ENCODE results near the gene SF3A1. TPM values are rescaled to one million over a fixed set of nuclear protein-coding genes. Genes with fewer than 3 reads are reported as not detected.

The SF3A1 gene
- total and polyA plus RNA-seq, 9 of the 15 experiments (the other 6 are each of a cell fraction or from before 2014, with no cell fraction given), result 6.7 to 228 (median 13.0) TPM

GRCh38 chr22:30393885-30394284 lies 37.2 kb upstream of the SF3A1 start:
- CTCF ChIA-PET (ENCODE audit: low intra/inter-chr PET ratio), result no interaction called here
- intact Hi-C loops (cut with micrococcal nuclease) (loop anchor here (5.0 kb wide), 2 partner anchors 53 to 363 kb away; no protein-coding TSS in a partner anchor), in situ Hi-C loops (cut with MboI) (loop anchor here (5.0 to 25.0 kb wide), 5 partner anchors 33 to 361 kb away; partner anchors contain the start of genes MTFP1 and OSM)
- no TSS peak for BruUV-seq (replicated peaks)
- no peak for DNase-seq (ENCODE audit: extremely low read depth in 1 of 4, low spot score in 3 of 4)
- POLR2A ChIA-PET, result interaction anchor here (0.8 kb wide), 1 partner anchor 83 kb away, joined by 3 read pairs; no protein-coding TSS in a partner anchor
- peaks cover 8% of the 10 kb centered on the region; the same call in 1 of the 2 replicates for H3K9me3 ChIP-seq (replicated peaks; ENCODE audit: control insufficient read depth, insufficient read depth, low read depth, low read length)
- FAIRE-seq, result no peak
- peaks cover 9 to 33% of the 10 kb centered on the region in 2 experiments; a peak in 3 of 5 replicates for H3K4me1 ChIP-seq (replicated peaks in 1 of 2; ENCODE audit: control insufficient read depth in 2 of 2, insufficient read depth in 2 of 2, low read length in 2 of 2)
- TF ChIP-seq ZFP36 (IDR thresholded peaks at IDR 0.05; ENCODE audit: low read depth, low read length, partially characterized antibody), result peak; percentile 47
- peak; percentile 34 for TF ChIP-seq RBM25 (IDR thresholded peaks at IDR 0.05; ENCODE audit: low read depth, low read length, severe bottlenecking)
- peak; percentile 25; the same call in 1 of the 2 replicates for TF ChIP-seq BCOR (IDR thresholded peaks at IDR 0.05)
- TF ChIP-seq CHD1 (IDR thresholded peaks at IDR 0.05; ENCODE audit: low read length), result no peak
- TF ChIP-seq GTF2A2 (tag; IDR thresholded peaks at IDR 0.05), result no peak
- WGBS (ENCODE audit: insufficient coverage, low coverage, missing lambda C conversion rate), result 100% methylated on average over 1 of the region's 3 CpGs
- H3K27me3 ChIP-seq (ENCODE audit: control insufficient read depth in 2 of 2, insufficient read depth in 2 of 2, low read length in 2 of 2), result no peaks in the 10 kb centered on the region
- H2AFZ ChIP-seq (ENCODE audit: low read depth, low read length), result no peak overlapping the region
- no peak overlapping the region for H3K4me2 ChIP-seq (ENCODE audit: insufficient read depth, low read length)
- no peak overlapping the region for H3K4me3 ChIP-seq
- ATAC-seq, result no peak
- no peak overlapping the region; a peak in 1 of 4 replicates for H3K9ac ChIP-seq (ENCODE audit: insufficient read depth in 1 of 2, low read depth in 2 of 2, low read length in 2 of 2)
- H3K9me1 ChIP-seq (ENCODE audit: control insufficient read depth, insufficient read depth, low read length), result no peaks in the 10 kb centered on the region
- 0 out of 2 replicates have a peak, but pooled peaks cover 6% of the 10 kb centered on the region for H4K20me1 ChIP-seq (replicated peaks; ENCODE audit: control insufficient read depth, insufficient read depth, low read length)
- no peaks in the 10 kb centered on the region for H3K36me3 ChIP-seq (ENCODE audit: control insufficient read depth, insufficient read depth, low read length)
- no peak overlapping the region for H3K27ac ChIP-seq (ENCODE audit: extremely low read depth, low read depth, low read length)
- H3K79me2 ChIP-seq (ENCODE audit: control insufficient read depth, insufficient read depth, low read length), result no peaks in the 10 kb centered on the region

DNA sequence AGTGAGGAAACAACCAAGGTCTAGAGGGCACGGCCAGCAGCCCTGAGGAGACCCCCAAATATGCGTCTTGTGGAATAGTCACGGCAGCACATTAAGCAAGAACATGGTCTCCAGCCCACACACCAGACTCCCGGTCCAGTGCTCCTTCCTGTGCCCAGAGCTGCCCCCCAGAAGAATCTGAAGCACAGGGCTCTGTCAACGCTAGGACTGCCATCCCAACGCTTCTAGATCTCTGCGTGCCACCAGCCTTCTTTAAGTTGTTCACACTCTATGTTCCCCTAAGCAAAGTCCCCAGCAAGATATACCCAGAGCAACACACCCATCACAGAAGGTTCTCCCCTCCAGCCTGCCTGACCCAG lies 36.6 kb upstream of the SF3A1 start:
- no peaks in the 10 kb centered on the region for H3K79me2 ChIP-seq (ENCODE audit: control insufficient read depth, insufficient read depth, low read length)
- ChIA-PET POLR2A (interaction anchor here (0.5 to 0.6 kb wide), 2 partner anchors 167 to 552 kb away, joined by 3 to 4 read pairs; no protein-coding TSS in a partner anchor), CTCF (ENCODE audit: low intra/inter-chr PET ratio) (no interaction called here)
- no peaks in the 10 kb centered on the region for H3K27me3 ChIP-seq (ENCODE audit: control insufficient read depth in 2 of 2, insufficient read depth in 2 of 2, low read length in 2 of 2)
- no peaks in the 10 kb centered on the region for H3K9me1 ChIP-seq (ENCODE audit: control insufficient read depth, insufficient read depth, low read length)
- peaks cover 8% of the 10 kb centered on the region; the same call in 1 of the 2 replicates for H3K9me3 ChIP-seq (replicated peaks; ENCODE audit: control insufficient read depth, insufficient read depth, low read depth, low read length)
- ATAC-seq (no peak), DNase-seq (ENCODE audit: extremely low read depth in 1 of 4, low spot score in 3 of 4) (no peak), FAIRE-seq (no peak)
- H3K4me2 ChIP-seq (ENCODE audit: insufficient read depth, low read length), result no peak overlapping the region
- H3K27ac ChIP-seq (ENCODE audit: extremely low read depth, low read depth, low read length), result no peak overlapping the region
- no peak overlapping the region for H2AFZ ChIP-seq (ENCODE audit: low read depth, low read length)
- no TSS peak for BruUV-seq (replicated peaks)
- 0 out of 2 replicates have a peak, but pooled peaks cover 2% of the 10 kb centered on the region for H4K20me1 ChIP-seq (replicated peaks; ENCODE audit: control insufficient read depth, insufficient read depth, low read length)
- H3K9ac ChIP-seq (ENCODE audit: insufficient read depth in 1 of 2, low read depth in 2 of 2, low read length in 2 of 2), result peak overlapping the region in 1 of 2 experiments; percentile 36; a peak in 2 of 4 replicates
- WGBS (ENCODE audit: insufficient coverage, low coverage, missing lambda C conversion rate), result 80% methylated on average over 6 of the region's 7 CpGs
- peaks cover 9 to 33% of the 10 kb centered on the region in 2 experiments; a peak in 3 of 5 replicates for H3K4me1 ChIP-seq (replicated peaks in 1 of 2; ENCODE audit: control insufficient read depth in 2 of 2, insufficient read depth in 2 of 2, low read length in 2 of 2)
- no peak overlapping the region for H3K4me3 ChIP-seq
- TF ChIP-seq BHLHE40 (IDR thresholded peaks at IDR 0.05; ENCODE audit: low read length) (no peak), TSC22D4 (tag; IDR thresholded peaks at IDR 0.05) (no peak), ARNT (IDR thresholded peaks at IDR 0.05) (no peak), CHD1 (IDR thresholded peaks at IDR 0.05; ENCODE audit: low read length) (no peak), SREBF1 (IDR thresholded peaks at IDR 0.05; ENCODE audit: borderline replicate concordance, low read depth, low read length) (no peak), CHAMP1 (IDR thresholded peaks at IDR 0.05) (no peak), ZNF589 (CRISPR knock-in tag; IDR thresholded peaks at IDR 0.05; ENCODE audit: low read depth) (no peak)
- TF ChIP-seq, protein P1, sequence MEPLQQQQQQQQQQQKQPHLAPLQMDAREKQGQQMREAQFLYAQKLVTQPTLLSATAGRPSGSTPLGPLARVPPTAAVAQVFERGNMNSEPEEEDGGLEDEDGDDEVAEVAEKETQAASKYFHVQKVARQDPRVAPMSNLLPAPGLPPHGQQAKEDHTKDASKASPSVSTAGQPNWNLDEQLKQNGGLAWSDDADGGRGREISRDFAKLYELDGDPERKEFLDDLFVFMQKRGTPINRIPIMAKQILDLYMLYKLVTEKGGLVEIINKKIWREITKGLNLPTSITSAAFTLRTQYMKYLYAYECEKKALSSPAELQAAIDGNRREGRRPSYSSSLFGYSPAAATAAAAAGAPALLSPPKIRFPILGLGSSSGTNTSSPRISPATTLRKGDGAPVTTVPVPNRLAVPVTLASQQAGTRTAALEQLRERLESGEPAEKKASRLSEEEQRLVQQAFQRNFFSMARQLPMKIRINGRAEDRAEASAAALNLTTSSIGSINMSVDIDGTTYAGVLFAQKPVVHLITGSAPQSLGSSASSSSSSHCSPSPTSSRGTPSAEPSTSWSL (CRISPR knock-in tag; IDR thresholded peaks at IDR 0.05; ENCODE audit: borderline replicate concordance), result no peak
- in situ Hi-C loops (cut with MboI), result loop anchor here (5.0 to 25.0 kb wide), 5 partner anchors 34 to 362 kb away; partner anchors contain the start of genes MTFP1 and OSM
- intact Hi-C loops (cut with micrococcal nuclease), result loop anchor here (5.0 kb wide), 2 partner anchors 54 to 364 kb away; no protein-coding TSS in a partner anchor
- no peaks in the 10 kb centered on the region for H3K36me3 ChIP-seq (ENCODE audit: control insufficient read depth, insufficient read depth, low read length)

All from K562 (cell line).